Neural progenitor cell (in vitro differentiated cells): ENCODE results near the gene ARHGAP26. TPM values are rescaled to one million over a fixed set of nuclear protein-coding genes. Genes with fewer than 3 reads are reported as not detected.

Experiments
- DNase-seq: peaks from one replicate; pipeline ENCODE4 v3.0.0-alpha.2; 2016; ENCODE audit warnings: low spot score
- H2AFZ ChIP-seq: fragments of 200-600 bp; sonication (generic); replicated peaks from 2 replicates; pipeline ENCODE4 v1.6.1; 2016; ENCODE audit warnings: antibody characterized with exemption
- H3F3A ChIP-seq: fragments of 200-600 bp; sonication (generic); 2 replicates; pipeline ENCODE4 v1.6.1; 2016; ENCODE audit warnings: antibody characterized with exemption, low read depth
- H3K27ac ChIP-seq: fragments of 200-600 bp; sonication (generic); 2 replicates; pipeline ENCODE4 v1.5.1; 2016; ENCODE audit warnings: mild to moderate bottlenecking
- H3K27me3 ChIP-seq: fragments of 200-600 bp; sonication (generic); 2 replicates; pipeline ENCODE4 v1.6.1; 2016; ENCODE audit warnings: mild to moderate bottlenecking, moderate library complexity
- H3K36me3 ChIP-seq: fragments of 200-600 bp; sonication (generic); 2 replicates; pipeline ENCODE4 v1.5.1; 2016
- H3K4me1 ChIP-seq: fragments of 200-600 bp; sonication (generic); 2 replicates; pipeline ENCODE4 v1.6.1; 2016; ENCODE audit warnings: mixed run types
- H3K4me2 ChIP-seq: fragments of 200-600 bp; sonication (generic); 2 replicates; pipeline ENCODE4 v1.6.1; 2016
- H3K4me3 ChIP-seq: fragments of 200-600 bp; sonication (generic); 2 replicates; pipeline ENCODE4 v1.5.1; 2016
- H3K79me2 ChIP-seq: fragments of 200-600 bp; sonication (generic); 2 replicates; pipeline ENCODE4 v1.6.1; 2016; ENCODE audit warnings: low read depth
- H3K9ac ChIP-seq: fragments of 200-600 bp; sonication (generic); 2 replicates; pipeline ENCODE4 v1.6.1; 2016
- H3K9me3 ChIP-seq: fragments of 200-600 bp; sonication (generic); 2 replicates; pipeline ENCODE4 v1.5.1; 2016; ENCODE audit warnings: low read depth
- H4K20me1 ChIP-seq: fragments of 200-600 bp; sonication (generic); 2 replicates; pipeline ENCODE4 v1.6.1; 2016; ENCODE audit warnings: low read depth
- H3K27ac Mint-ChIP-seq: 3 replicates; pipeline ENCODE4 v1.8.0; 2021; ENCODE audit warnings: mixed read lengths
- H3K27me3 Mint-ChIP-seq: 2 replicates; pipeline ENCODE4 v1.8.0; 2022; ENCODE audit warnings: low read depth, mild to moderate bottlenecking, inconsistent platforms, moderate library complexity, mixed read lengths; ENCODE audit not compliant: insufficient read depth
- H3K36me3 Mint-ChIP-seq: 3 replicates; pipeline ENCODE4 v1.8.0; 2021; ENCODE audit warnings: mixed read lengths
- H3K4me1 Mint-ChIP-seq: 3 replicates; pipeline ENCODE4 v1.8.0; 2021; ENCODE audit warnings: mixed read lengths
- H3K4me3 Mint-ChIP-seq: 3 replicates; pipeline ENCODE4 v1.8.0; 2021; ENCODE audit warnings: mild to moderate bottlenecking, moderate library complexity, mixed read lengths
- H3K9me3 Mint-ChIP-seq: 3 replicates; pipeline ENCODE4 v1.8.0; 2020; ENCODE audit warnings: mixed read lengths
- CTCF ChIP-seq: fragments of 200-600 bp; sonication (generic); IDR thresholded peaks from 2 replicates; pipeline ENCODE4 v1.5.1; 2017; ENCODE audit warnings: antibody characterized with exemption, mild to moderate bottlenecking
- EZH2 ChIP-seq: fragments of 200-600 bp; sonication (generic); IDR thresholded peaks from 2 replicates; pipeline ENCODE4 v1.6.1; 2017; ENCODE audit warnings: antibody characterized with exemption, mild to moderate bottlenecking, moderate library complexity
- EZH2phosphoT487 ChIP-seq: fragments of 200-600 bp; sonication (generic); IDR thresholded peaks from 2 replicates; pipeline ENCODE4 v1.6.1; 2017; ENCODE audit warnings: antibody characterized with exemption
- total RNA-seq: library from RNA; depleted of rRNA; stranded (reverse); fragments of >200 nt; gene quantifications from 2 replicates; pipeline ENCODE4 v1.2.3, GENCODE V29; 2015; ENCODE audit warnings: low replicate concordance

The ARHGAP26 gene
- total RNA-seq, 1 donor from 2014 or later: 7.0 TPM

GRCh38 chr5:142894315-142894714, 124.1 kb downstream of the ARHGAP26 start:
- Mint-ChIP-seq H3K4me1 (peaks cover 21% of the 10 kb centered on the region), H3K27ac (no peak overlapping the region)

GRCh38 chr5:142894749-142895148, 124.6 kb downstream of the ARHGAP26 start:
- Histone ChIP-seq H4K20me1 (no peaks in the 10 kb centered on the region), H3K27ac (no peak overlapping the region), H3K27me3 (no peaks in the 10 kb centered on the region), H3K4me1 (peaks cover 27% of the 10 kb centered on the region), H3K36me3 (no peaks in the 10 kb centered on the region), H3K79me2 (no peaks in the 10 kb centered on the region), H3K4me3 (no peak overlapping the region), H2AFZ (no peak overlapping the region), H3F3A (peaks cover 23% of the 10 kb centered on the region), H3K9me3 (no peaks in the 10 kb centered on the region), H3K4me2 (no peak overlapping the region), H3K9ac (no peak overlapping the region)
- no peak overlapping the region for H3K4me3 Mint-ChIP-seq
- no peak overlapping the region for H3K27ac Mint-ChIP-seq
- H3K27me3 Mint-ChIP-seq: no peaks in the 10 kb centered on the region
- no peak for DNase-seq
- peaks cover 3% of the 10 kb centered on the region for H3K9me3 Mint-ChIP-seq
- peaks cover 26% of the 10 kb centered on the region for H3K4me1 Mint-ChIP-seq
- TF ChIP-seq EZH2phosphoT487 (no peak), EZH2 (no peak), CTCF (no peak)
- H3K36me3 Mint-ChIP-seq: no peaks in the 10 kb centered on the region

More at GRCh38 chr5:142894315-142894714, 124.1 kb downstream of the ARHGAP26 start:
- Histone ChIP-seq H3K27me3 (no peaks in the 10 kb centered on the region), H4K20me1 (no peaks in the 10 kb centered on the region), H3F3A (peaks cover 23% of the 10 kb centered on the region), H3K9me3 (no peaks in the 10 kb centered on the region), H2AFZ (no peak overlapping the region), H3K4me2 (no peak overlapping the region), H3K4me1 (peaks cover 22% of the 10 kb centered on the region), H3K36me3 (no peaks in the 10 kb centered on the region), H3K9ac (no peak overlapping the region), H3K27ac (no peak overlapping the region), H3K4me3 (no peak overlapping the region), H3K79me2 (no peaks in the 10 kb centered on the region)
- H3K27me3 Mint-ChIP-seq: no peaks in the 10 kb centered on the region
- no peaks in the 10 kb centered on the region for H3K36me3 Mint-ChIP-seq
- peaks cover 3% of the 10 kb centered on the region for H3K9me3 Mint-ChIP-seq
- TF ChIP-seq EZH2phosphoT487 (no peak), EZH2 (no peak)
- DNase-seq: no peak
- no peak overlapping the region for H3K4me3 Mint-ChIP-seq

GRCh38 chr5:142896325-142897007, 126.3 kb downstream of the ARHGAP26 start:
- H3K9me3 ChIP-seq: no peaks in the 10 kb centered on the region
- TF ChIP-seq CTCF (no peak), EZH2phosphoT487 (no peak), EZH2 (no peak)
- H4K20me1 ChIP-seq: no peaks in the 10 kb centered on the region
- peak overlapping the region; percentile 19 for H3K27ac ChIP-seq
- Mint-ChIP-seq H3K4me1 (peaks cover 38% of the 10 kb centered on the region), H3K9me3 (peaks cover 3% of the 10 kb centered on the region), H3K36me3 (no peaks in the 10 kb centered on the region), H3K27ac (no peak overlapping the region), H3K27me3 (no peaks in the 10 kb centered on the region), H3K4me3 (no peak overlapping the region)
- H3K4me3 ChIP-seq: no peak overlapping the region
- no peak overlapping the region for H3K4me2 ChIP-seq
- peaks cover 43% of the 10 kb centered on the region for H3K4me1 ChIP-seq
- DNase-seq: peak; percentile 62
- peaks cover 23% of the 10 kb centered on the region for H3F3A ChIP-seq
- no peaks in the 10 kb centered on the region for H3K27me3 ChIP-seq
- H3K36me3 ChIP-seq: no peaks in the 10 kb centered on the region
- no peaks in the 10 kb centered on the region for H3K79me2 ChIP-seq
- no peak overlapping the region for H3K9ac ChIP-seq
- H2AFZ ChIP-seq: no peak overlapping the region

- Histone ChIP-seq H3K9ac (no peak overlapping the region), H3K9me3 (no peaks in the 10 kb centered on the region), H3F3A (peaks cover 23% of the 10 kb centered on the region), H3K4me3 (no peak overlapping the region), H4K20me1 (no peaks in the 10 kb centered on the region), H3K27ac (no peak overlapping the region), H3K79me2 (no peaks in the 10 kb centered on the region), H3K4me1 (peaks cover 51% of the 10 kb centered on the region), H2AFZ (no peak overlapping the region), H3K36me3 (no peaks in the 10 kb centered on the region), H3K4me2 (no peak overlapping the region), H3K27me3 (no peaks in the 10 kb centered on the region)
- peaks cover 47% of the 10 kb centered on the region for H3K4me1 Mint-ChIP-seq
- peaks cover 3% of the 10 kb centered on the region for H3K9me3 Mint-ChIP-seq
- H3K36me3 Mint-ChIP-seq: no peaks in the 10 kb centered on the region
- H3K4me3 Mint-ChIP-seq: no peak overlapping the region
- H3K27ac Mint-ChIP-seq: no peak overlapping the region
- DNase-seq: no peak
- no peak for TF ChIP-seq EZH2phosphoT487
- no peak for TF ChIP-seq EZH2
- no peak for TF ChIP-seq CTCF
- no peaks in the 10 kb centered on the region for H3K27me3 Mint-ChIP-seq
These were observed 127.2 kb downstream of the ARHGAP26 start for GRCh38 chr5:142897328-142897727.
